LoVo (cell line): Measurements from ENCODE around the gene GBX1.

ENCODE experiments used
- DNase-seq: peaks from one replicate; pipeline ENCODE4 v3.0.0-alpha.2; 2016; ENCODE audit warnings: low spot score

The GBX1 gene

DNA sequence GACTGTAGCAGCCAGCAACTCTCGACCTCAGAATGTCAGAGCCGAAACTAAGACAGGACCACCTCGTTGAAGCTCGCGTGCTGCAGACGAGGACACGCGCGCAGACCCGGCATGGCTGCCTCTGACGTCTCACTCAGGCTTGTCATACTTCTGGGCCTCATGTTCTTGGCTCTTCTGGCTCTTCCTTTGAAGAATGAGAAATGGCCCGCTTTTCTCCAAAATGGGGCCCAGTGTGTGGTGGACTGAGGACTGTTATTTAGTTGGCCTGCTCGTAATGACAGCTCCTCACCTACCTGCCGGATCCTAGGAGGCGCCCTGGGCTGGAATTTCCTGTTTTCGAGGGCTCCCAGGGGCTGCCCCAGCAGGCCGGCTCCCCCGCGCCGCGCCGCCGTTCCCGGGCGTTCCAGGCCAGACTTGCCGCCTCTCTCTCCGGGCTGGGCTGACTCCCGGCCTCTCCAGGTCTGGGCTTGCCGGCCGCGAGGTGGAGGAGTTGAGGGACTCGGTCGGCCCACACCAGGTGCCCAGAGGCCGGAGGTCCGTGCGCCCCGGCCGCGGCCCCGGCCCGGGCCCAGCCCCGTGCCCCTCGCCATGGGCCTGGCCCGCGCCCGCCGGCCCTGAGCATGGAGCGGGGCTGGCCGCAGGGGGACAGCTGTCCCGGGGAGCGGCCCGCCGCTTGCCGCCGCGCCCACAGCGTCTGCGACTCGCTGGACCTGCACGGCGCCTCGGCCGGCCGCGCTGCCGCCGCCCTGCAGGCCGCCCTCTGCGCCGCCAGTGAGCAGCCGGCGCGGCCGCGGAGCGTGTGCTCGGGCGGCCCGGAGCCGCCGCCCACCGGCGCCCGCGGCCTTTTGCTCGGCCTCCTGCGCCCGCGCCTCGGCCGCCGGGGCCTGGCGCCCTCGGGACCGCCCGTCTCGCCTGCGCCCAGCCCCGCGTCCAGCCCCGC is 53.1 kb downstream of the GBX1 start:
- DNase-seq: no peak

DNA sequence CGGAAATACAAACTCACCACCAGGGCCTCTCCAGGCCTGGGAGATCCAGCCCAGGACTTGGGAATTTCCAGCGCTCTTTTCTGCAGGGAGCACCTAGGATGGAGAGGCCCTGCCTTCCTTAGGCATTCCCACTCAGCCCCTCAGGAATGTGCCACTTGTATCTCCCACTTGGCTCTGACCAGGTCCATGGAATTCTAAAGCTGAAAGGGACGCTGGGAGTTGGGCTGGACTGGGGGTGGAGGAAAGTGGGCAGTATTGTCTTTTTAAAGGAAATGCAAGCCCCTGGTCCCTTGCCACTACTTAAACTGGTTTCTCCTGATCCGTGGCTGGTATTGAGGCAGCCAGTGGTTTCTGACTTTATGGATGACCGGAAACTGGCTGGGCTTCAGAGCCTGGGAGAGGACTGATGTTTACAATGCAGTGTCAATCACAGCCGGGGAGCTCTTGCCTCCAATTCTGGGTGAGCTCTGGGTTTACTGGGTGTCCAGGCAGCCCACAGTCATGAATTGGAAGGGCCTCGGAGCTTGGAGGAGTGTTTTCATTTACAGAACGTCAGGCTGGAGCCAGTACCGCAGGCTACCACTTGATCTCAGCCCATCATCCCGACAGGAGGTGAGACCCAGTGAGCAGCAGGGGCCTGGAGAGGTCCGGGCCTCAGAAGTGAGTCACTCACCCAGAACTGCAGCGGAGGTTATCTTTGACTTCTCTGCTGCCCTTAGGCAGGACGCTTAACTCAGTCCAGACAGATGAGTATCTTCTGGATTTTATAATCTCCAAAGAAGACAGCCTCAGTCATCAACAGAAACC is 53.9 kb downstream of the GBX1 start:
- peak; percentile 39 for DNase-seq

DNA sequence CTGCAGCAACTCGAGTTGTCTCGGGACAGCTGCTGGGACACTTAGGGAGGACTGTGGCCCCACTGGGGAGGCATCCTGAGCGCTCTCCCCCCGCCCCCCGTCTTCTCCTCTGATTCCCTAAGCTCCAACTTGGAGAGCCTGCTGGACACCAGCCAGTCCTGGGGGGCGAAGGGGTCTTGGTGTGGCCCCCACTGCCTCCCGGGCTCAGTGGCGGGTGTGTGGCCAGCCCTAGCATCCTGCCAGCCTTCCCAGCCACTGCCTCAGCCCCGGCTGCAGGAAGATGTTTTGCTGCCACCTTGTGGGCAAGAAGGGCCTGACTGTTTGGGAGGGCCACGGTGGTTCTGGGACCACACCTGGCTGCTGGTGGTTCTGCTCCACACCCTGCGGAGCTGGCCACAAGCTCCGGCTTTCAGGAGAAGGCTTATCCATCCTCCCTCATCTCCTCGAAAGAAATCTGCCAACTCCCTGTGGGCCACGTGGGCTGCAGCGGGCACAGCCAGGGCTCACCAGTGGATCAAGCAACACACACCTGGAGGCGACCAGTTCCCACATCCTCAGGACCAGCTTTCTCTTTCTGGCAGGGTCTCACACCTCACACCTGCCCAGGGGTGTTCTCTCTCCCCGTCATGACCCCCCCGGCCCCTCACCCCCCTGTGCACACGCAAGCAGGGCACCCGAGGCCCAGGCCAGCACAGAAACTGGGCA is 56.4 kb downstream of the GBX1 start:
- DNase-seq: peak; percentile 68

DNA sequence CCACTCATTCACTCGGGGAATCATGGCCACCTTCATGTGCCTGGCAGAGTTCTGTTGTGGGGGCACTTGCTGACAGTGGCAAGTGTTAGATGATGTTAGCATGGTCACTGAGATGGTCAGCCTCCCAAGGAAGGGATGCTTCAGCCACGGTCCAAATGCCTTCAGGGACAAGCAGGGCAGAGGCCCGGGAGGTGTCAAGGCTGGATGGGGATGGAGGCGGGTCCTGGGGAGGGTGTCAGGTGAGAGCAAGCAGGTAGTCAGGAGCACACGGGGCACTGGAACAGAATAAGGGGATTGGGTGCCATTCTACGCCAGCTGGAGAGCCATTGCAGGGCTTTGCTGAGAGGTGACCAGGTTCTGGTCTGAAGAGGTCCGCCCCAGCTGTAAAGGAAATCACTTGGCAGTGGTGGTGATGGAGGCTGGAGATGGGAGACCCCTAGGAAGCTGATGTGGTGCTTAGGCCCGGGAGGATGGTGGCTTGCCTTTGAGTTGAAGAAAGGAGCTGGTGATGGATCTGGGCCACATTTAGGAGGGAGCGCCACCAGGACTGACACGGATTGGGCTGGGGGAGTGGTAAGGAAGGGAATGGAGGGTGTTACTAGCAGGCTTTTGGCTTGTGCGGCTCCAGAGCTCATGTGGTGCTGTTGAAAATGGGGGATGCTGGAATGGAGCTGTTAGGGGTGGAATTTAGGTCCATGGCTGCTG is 57.1 kb downstream of the GBX1 start:
- DNase-seq: no peak

DNA sequence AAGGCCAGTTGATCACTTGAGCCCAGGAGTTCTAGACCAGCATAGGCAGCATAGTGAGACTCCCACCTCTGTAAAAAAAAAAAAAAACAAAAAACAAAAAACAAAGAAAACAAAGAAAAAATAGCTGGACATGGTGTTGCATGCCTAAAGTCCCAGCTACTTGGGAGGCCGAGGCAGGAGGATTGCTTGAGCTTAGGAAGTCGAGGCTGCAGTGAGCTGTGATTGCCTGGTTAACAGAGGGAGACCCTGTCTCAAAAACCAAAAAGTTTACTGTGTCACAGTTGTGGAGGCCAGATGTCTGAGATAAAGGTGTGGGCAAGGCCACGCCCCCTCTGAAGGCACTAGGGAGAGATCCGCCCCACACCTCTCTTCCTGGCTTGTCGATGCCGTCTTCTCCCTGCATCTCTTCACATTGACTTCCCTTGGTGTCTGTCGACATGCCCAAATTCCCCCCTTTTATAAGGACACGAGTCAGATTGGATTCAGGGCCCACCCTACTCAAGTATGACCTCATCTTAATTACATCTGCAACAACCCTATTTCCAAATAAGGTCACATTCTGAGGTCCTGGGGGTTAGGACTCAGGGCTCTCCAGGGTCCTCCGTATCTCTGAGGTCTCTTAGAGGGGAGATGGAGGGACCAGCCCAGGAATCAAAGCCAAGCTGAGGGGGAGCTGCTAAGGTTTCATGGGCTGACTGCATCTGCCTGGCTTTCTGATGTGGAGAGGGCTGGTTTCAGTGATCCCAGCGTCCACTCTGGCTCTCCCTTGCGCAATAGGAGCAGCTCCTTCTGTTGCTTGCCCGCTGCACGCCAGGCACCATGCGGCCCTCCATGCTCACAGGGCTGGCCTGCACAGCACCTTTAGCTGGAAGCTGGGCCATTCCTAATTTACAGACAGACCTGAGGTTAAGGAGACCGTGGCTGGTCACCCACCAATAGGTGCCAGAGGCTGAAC is 58.1 kb downstream of the GBX1 start:
- no peak for DNase-seq

DNA sequence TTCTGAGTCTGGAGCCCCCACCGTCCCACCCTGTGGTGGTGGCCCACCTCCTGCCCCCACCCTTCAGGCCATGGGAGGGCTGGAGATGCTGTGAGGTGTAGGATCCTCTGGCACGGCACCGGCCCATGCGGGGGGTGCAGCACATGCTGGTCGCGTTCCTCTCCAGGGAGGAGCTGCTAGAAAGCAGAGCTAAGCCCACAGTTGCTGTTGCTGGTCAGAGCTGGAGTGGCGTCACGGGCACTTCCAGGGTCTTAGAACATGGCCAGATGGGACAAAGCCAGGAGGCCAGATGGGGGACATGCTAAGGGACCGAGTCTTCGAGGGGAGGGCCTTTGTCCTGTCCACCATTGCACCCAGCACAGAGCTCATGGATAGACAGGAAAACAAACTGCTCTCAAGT is 59.6 kb downstream of the GBX1 start:
- DNase-seq: no peak

DNA sequence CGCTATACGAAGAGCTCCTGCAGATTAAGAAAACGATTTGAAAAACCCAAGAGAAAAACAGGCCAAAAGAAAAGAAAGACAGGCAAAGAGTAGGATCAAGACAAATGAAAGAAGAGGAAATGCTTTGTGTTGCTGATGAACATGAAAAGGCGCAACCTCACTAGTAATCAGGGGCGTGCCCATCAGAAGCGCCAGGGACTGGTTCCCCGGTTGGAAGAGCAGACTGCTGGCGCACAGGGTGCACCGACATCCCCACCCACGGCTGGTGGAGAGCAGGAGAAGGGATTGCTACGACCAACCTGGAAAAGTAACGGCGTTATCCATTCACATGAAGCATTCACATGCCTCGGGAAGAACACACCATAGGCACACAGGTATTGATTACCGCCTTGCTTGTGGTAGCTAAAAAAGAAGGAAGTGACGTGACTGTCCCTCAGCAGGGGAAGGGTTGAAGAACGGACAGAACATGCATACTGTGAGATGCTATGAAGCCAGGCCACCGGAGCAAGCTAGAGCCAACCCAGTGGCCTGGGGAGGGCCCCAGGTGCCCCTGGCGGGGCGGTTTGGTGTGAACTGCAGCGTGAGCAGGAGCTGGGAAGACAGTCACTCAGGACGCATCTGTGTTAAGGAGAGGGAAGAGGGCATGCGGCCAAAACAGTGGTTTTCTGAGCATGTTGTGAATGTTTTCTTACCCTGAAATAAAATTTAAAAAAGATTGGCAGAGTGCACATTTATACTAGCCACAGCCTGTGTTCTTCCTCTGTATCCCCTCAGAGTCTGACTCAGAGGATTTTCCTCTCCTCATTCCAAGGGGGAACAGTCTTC is 62.9 kb downstream of the GBX1 start:
- DNase-seq: no peak

DNA sequence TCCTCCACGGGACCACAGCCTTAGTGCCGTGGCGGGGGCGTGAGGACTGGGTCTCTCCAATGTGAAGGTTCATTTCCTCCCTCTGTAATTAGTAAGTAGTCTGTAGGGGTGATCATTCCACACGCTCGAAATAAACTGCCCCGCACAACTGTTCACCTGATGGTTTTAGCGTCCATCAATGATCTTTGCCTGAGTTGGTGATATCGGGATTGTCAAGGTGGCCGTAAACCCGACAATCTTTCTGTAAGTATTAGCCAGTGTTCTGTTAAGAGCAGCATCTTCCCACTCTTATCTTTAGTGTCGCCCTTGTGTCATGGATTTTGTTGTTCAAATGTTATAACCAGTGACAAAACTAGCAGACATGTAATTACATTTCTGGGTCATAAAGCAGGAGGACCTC is 63.5 kb downstream of the GBX1 start:
- no peak for DNase-seq

DNA sequence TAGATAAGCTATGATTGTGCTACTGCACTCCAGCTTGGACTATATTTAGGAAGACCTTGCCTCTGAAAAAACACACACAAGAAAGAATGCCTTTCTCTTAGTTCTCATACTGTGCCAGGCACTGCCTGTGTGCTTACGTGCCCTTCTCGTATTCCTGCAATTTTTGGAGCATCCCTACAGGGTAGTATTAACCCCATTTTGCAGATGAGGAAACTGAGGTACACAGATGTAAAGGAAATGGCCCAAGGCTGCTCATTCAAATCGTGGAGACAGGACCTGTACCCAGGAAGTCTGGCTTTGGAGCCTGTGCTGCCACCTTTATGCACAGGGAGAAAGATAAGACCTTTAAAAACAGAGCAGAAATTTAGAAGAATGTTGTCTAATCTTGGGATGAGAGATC is 64.5 kb downstream of the GBX1 start:
- no peak for DNase-seq

DNA sequence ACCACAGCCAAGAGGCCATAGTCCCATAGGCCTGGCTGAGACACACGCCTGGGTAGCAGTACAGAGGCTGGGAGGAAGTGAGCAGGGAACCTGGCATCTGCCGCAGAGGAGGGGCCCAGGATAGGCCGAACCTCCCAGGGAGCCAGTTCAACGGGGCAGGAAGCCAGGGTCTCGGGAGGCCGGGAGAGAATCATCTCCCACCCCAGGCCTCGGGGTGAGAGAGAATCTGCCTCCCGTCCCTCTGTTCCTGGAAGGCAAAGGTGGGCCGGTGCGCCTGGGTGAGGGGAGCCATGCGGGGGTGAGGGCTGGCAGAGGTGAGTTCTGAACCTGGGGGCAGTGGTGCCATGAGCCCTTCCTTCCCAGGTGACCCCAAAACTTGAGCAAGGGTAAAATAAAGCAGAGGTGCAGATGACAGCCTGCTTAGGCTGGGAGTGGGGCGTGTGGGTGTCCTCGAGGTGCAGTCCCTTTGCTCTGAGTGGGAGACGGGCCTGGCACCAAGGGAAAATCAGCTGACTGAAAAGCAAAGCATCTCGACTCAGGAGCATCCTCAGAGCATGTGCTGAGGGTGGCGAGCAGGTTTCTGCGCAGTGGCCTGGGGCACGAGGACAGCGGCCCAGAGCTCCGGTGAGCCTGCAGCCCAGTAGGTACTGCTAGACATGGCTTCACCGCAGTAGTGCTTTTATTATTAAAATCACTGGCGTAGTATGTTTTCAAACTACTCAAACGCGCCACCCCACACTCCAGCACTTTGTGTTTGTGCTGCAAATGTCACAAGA is 65.7 kb downstream of the GBX1 start:
- no peak for DNase-seq

DNA sequence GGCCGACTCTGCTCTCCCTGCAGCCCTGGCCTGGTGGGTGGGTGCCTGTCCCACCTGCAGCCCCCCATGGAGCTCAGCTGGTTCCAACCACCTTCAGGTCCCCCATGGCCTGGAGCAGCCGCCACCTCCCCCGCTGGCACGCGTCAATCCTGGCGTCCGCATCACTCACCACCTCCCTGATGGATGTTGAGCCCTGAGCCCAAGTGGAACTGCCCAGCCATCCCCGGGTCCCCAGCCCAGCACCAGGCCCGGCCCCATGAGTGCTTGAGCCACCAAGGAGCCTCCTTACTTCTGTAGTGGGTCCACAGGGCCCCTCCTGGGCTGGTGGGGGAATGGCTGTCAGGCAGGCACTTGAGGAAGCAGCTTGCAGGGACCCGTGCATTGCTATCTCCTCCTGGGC is 66.6 kb downstream of the GBX1 start:
- DNase-seq: no peak

DNA sequence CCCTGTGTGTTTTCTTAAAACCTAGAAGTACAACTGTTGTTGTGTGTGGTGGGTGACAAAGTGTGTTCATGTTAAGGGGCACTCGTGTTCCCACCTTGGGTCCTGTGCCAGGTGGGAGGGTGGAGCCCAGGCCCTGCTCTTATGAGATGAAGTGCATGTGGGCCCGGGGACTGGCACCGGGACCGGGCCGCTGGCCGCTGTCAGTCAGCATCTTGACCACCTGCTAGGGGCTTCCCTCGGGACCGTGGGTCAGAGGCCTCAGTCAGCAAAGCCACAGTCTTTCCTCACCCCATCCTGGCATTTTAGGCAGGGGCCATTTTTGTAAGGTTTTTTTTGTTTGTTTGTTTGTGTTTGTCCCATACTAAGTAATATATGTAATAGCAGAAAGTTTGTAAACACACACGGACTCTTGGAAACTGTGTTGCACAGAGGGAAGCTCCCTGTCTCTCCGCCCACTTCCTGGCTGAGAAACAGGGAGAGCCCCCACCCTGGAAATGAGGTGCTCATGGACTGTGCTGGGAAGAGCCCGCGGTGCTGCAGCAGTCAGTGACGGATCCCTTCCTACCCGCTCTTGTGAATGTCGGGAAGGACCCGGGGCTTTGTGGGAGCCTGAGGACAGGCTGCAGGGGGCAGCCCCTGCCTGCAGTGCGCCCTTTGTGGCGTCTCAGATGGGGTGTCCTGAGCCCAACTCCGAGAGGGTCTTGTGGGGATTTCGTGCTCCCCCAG is 67.8 kb downstream of the GBX1 start:
- DNase-seq: no peak
